ENCODE results near the gene TBC1D17. TPM values are rescaled to one million over a fixed set of nuclear protein-coding genes. Genes with fewer than 3 reads are reported as not detected.

The TBC1D17 gene
- total RNA-seq, 6 experiments from 2014 or later: 12.6 to 38.1 (median 27.8) TPM

DNA sequence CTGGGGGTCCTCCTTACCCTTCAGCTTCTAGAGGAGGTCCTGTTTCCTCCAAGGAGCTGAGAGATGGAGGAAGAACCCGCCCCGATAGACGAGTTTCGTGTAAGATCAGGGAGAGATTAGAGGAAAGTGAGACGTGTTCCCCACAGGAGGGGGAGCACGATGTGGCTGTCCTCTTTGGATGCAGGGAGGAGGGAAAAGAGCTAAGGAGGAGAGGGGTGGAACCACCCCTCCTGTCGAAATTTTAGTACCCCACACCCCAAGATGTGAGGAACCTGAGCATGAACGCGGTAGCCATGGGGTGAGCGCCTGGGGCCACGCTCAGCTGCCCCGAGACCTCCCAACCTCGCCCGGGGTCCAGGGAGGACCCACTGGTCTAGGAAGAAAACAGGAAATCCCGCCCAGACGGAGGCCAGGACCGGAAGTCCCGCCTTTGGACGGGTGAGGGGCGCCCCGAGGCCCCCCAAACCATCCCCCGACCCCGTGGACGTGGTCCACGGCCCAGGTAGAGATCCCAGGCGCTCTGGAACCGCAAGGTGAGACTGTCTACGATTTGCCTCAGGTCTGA, 1.6 kb upstream of the TBC1D17 start:
- Histone ChIP-seq H3K4me1 (peaks cover 0 to 17% (median 8%) of the 10 kb centered on the region in 4 donors), H3K36me3 (peaks cover 0 to 18% (median 6%) of the 10 kb centered on the region in 4 donors), H3K27me3 (no peaks in the 10 kb centered on the region), H3K9me3 (no peaks in the 10 kb centered on the region), H3K4me3 (peak overlapping the region; percentile 77 to 88 (median 88)), H3K27ac (peak overlapping the region; percentile 97 to 99 (median 98))
- no peak for TF ChIP-seq POLR2A (IDR thresholded peaks at IDR 0.05)
- TF ChIP-seq CTCF (IDR thresholded peaks at IDR 0.05): no peak
- 0% methylated on average over 19 of the region's 28 CpGs for WGBS (ENCODE audit: insufficient coverage, low coverage, low lambda C conversion rate, missing lambda C conversion rate)
- ATAC-seq: peak in 3 of 4 donors; percentile 1 to 8 (median 2)
- intact Hi-C loops (cut with DNase I): no loop called here
- DNase-seq: peak; percentile 73 to 79 (median 76)

- H3K4me3 ChIP-seq: peak overlapping the region; percentile 77 to 88 (median 88)
- DNase-seq (peak; percentile 98 to 99 (median 98)), ATAC-seq (peak; percentile 66 to 76 (median 73))
- no peaks in the 10 kb centered on the region for H3K9me3 ChIP-seq
- peak overlapping the region; percentile 97 to 99 (median 98) for H3K27ac ChIP-seq
- intact Hi-C loops (cut with DNase I): no loop called here
- H3K36me3 ChIP-seq: peaks cover 0 to 24% (median 9%) of the 10 kb centered on the region in 4 donors
- 0% methylated on average over 19 of the region's 46 CpGs for WGBS (ENCODE audit: insufficient coverage, low coverage, low lambda C conversion rate, missing lambda C conversion rate)
- TF ChIP-seq POLR2A (IDR thresholded peaks at IDR 0.05) (no peak), CTCF (IDR thresholded peaks at IDR 0.05) (no peak)
- no peaks in the 10 kb centered on the region for H3K27me3 ChIP-seq
- peaks cover 0 to 17% (median 8%) of the 10 kb centered on the region in 4 donors for H3K4me1 ChIP-seq
These were observed 981 bp upstream of the TBC1D17 start for GRCh38 chr19:49876422-49877019.

DNA sequence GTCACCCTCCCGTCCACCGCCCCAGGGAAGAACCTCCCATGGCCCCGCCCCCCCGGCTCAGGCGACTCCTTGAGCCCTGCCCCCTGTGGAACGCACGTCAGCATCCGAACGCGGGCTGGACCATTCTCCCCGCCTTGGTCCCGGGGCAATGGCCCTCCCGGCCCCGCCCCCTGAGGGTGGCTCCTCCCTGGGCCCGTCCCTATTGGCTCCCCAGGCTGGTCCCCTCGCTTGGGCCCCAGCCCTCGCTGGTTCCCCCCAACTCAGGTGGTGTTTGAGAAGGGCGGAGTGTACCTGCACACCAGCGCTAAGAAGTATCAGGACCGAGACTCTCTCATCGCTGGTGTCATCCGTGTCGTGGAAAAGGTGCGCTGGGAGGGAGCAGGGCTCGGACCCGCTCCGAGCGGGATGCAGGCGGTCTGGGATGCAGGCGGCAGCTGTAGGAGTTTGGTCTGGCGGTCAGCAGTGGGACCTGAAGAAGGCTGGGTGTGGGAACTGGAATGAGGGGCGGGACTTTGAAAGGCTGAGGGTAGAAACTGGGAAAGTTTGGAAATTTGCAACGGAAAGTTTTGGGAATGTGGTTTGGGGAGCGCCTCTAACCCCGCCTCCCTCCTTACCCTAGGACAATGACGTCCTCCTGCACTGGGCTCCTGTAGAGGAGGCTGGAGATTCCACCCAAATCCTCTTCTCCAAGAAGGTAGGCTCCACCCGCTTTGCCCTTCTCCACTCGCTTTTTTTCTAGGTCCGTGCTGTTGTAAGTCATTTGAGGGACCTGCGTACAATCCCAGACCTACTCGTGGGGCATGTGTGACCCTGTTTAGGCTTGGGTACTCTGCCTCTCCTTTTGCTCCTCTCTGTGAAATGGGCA, 609 bp downstream of the TBC1D17 start:
- peak overlapping the region; percentile 77 to 88 (median 88) for H3K4me3 ChIP-seq
- WGBS (ENCODE audit: insufficient coverage, low coverage, low lambda C conversion rate, missing lambda C conversion rate): 30% methylated on average over 6 of the region's 41 CpGs
- DNase-seq (peak; percentile 99 to 100 (median 100)), ATAC-seq (peak; percentile 69 to 81 (median 76))
- H3K27me3 ChIP-seq: no peaks in the 10 kb centered on the region
- no peaks in the 10 kb centered on the region for H3K9me3 ChIP-seq
- peaks cover 0 to 38% (median 22%) of the 10 kb centered on the region in 4 donors for H3K36me3 ChIP-seq
- no peak for TF ChIP-seq POLR2A (IDR thresholded peaks at IDR 0.05)
- intact Hi-C loops (cut with DNase I): no loop called here
- peak overlapping the region; percentile 97 to 99 (median 98) for H3K27ac ChIP-seq
- H3K4me1 ChIP-seq: peaks cover 0 to 17% (median 8%) of the 10 kb centered on the region in 4 donors

DNA sequence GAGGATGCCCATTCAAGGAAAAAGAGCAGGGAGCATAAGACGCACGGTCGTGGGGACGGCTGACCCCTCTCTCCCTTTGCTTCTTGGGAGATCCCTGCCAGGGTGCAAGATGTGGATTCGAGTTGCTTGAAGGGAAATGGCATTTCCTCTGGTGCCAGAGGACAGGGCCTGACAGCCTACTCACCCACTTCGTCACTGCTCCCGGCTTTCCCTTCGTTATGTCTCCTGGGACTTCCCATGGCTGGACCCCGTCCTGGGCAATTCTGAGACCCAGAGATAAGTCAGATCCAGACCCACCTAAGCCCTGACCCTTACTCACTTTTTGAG, 1.2 kb downstream of the TBC1D17 start:
- peak in 2 of 3 donors; percentile 30 to 55 for DNase-seq
- H3K27me3 ChIP-seq: no peaks in the 10 kb centered on the region
- H3K36me3 ChIP-seq: peaks cover under 1 to 44% (median 25%) of the 10 kb centered on the region in 4 donors
- ATAC-seq: no peak
- no peaks in the 10 kb centered on the region for H3K9me3 ChIP-seq
- intact Hi-C loops (cut with DNase I): no loop called here
- H3K4me3 ChIP-seq: no peak overlapping the region
- TF ChIP-seq CTCF (IDR thresholded peaks at IDR 0.05) (no peak), POLR2A (IDR thresholded peaks at IDR 0.05) (no peak)
- H3K4me1 ChIP-seq: peaks cover 0 to 17% (median 8%) of the 10 kb centered on the region in 4 donors
- WGBS (ENCODE audit: insufficient coverage, low coverage, low lambda C conversion rate, missing lambda C conversion rate): 100% methylated on average over 1 of the region's 9 CpGs
- peak overlapping the region in 1 of 3 donors; percentile 97 for H3K27ac ChIP-seq
